ENCODE results near the gene ERGIC3. TPM values are rescaled to one million over a fixed set of nuclear protein-coding genes. Genes with fewer than 3 reads are reported as not detected.

ERGIC3 gene
- polyA plus RNA-seq, 1 donor (not counting 4 experiments of a cell fraction or from before 2014, with no cell fraction given), result 201 TPM

- H2AFZ ChIP-seq (ENCODE audit: control insufficient read depth, low read length), result no peak overlapping the region
- no peak for TF ChIP-seq CTCF (optimal IDR thresholded peaks at IDR 0.05 in 1 of 3, IDR thresholded peaks at IDR 0.05 in 1 of 3, conservative IDR thresholded peaks at IDR 0.05 in 1 of 3; ENCODE audit: extremely low read depth in 1 of 3, insufficient read depth in 2 of 3, low read length in 3 of 3)
- TF ChIP-seq EZH2 (IDR thresholded peaks at IDR 0.05; ENCODE audit: low read length), result no peak
Observed at GRCh38 chr20:35595901-35596300, 54.0 kb downstream of the ERGIC3 start.

DNA sequence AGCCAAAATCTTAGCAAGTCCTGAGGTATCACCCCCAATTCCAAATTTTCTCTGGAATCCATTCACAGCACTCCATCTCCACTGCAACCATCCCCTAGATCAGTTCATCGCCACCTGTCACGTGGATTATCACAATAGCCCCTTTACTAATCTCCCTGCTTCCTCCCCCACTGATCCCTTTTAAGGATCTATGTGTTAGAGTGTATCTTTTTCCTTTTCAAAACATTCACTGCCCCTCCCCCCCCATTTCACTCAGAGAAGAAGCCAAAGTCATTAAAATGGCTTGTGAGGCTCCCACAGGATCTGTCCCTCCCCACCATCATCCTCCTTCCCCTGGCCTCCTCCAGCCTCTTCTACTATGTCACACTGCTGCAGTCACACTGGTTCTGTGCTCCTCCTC lies 55.3 kb downstream of the ERGIC3 start:
- Histone ChIP-seq H3K79me2 (ENCODE audit: control insufficient read depth, insufficient read depth, low read length) (no peaks in the 10 kb centered on the region), H3K4me3 (ENCODE audit: control insufficient read depth in 2 of 3, extremely low read depth in 1 of 3, insufficient read depth in 2 of 3, low read depth in 1 of 3, low read length in 3 of 3) (no peak overlapping the region), H3K9ac (ENCODE audit: control insufficient read depth, extremely low read depth, insufficient read depth, low read length) (no peak overlapping the region), H3K27ac (ENCODE audit: control insufficient read depth, insufficient read depth, low read length) (no peak overlapping the region), H3K4me1 (ENCODE audit: control insufficient read depth, extremely low read depth, insufficient read depth, low read length) (peaks cover 15% of the 10 kb centered on the region), H3K4me2 (ENCODE audit: control insufficient read depth, extremely low read depth, insufficient read depth, low read depth, low read length) (no peak overlapping the region), H3K27me3 (ENCODE audit: control insufficient read depth, extremely low read depth, insufficient read depth, low read length) (peaks cover 46% of the 10 kb centered on the region), H3K9me1 (ENCODE audit: control insufficient read depth, extremely low read depth, insufficient read depth, low read length) (no peaks in the 10 kb centered on the region), H2AFZ (ENCODE audit: control insufficient read depth, low read length) (no peak overlapping the region), H3K36me3 (ENCODE audit: control insufficient read depth in 2 of 2, extremely low read depth in 1 of 2, insufficient read depth in 2 of 2, low read length in 2 of 2) (no peaks in the 10 kb centered on the region), H3K9me3 (ENCODE audit: control insufficient read depth, low read depth, low read length) (no peaks in the 10 kb centered on the region), H4K20me1 (ENCODE audit: control insufficient read depth, extremely low read depth, insufficient read depth, low read length) (no peaks in the 10 kb centered on the region)
- TF ChIP-seq CTCF (optimal IDR thresholded peaks at IDR 0.05 in 1 of 3, IDR thresholded peaks at IDR 0.05 in 1 of 3, conservative IDR thresholded peaks at IDR 0.05 in 1 of 3; ENCODE audit: extremely low read depth in 1 of 3, insufficient read depth in 2 of 3, low read length in 3 of 3), result no peak
- no peak for TF ChIP-seq EZH2 (IDR thresholded peaks at IDR 0.05; ENCODE audit: low read length)
- FAIRE-seq, result no peak
- dilution Hi-C loops (cut with MboI; ENCODE audit: extremely low pct_ligation_motif_present, low sequenced_read_pairs), result no loop called here
- no peak for DNase-seq (ENCODE audit: low read depth, low spot score)

More at GRCh38 chr20:35595901-35596300, 54.0 kb downstream of the ERGIC3 start:
- H3K27ac ChIP-seq (ENCODE audit: control insufficient read depth, insufficient read depth, low read length), result no peak overlapping the region
- no peak overlapping the region for H3K4me3 ChIP-seq (ENCODE audit: control insufficient read depth in 2 of 3, extremely low read depth in 1 of 3, insufficient read depth in 2 of 3, low read depth in 1 of 3, low read length in 3 of 3)
- H3K4me2 ChIP-seq (ENCODE audit: control insufficient read depth, extremely low read depth, insufficient read depth, low read depth, low read length), result no peak overlapping the region
- no peaks in the 10 kb centered on the region for H3K9me1 ChIP-seq (ENCODE audit: control insufficient read depth, extremely low read depth, insufficient read depth, low read length)
- H3K4me1 ChIP-seq (ENCODE audit: control insufficient read depth, extremely low read depth, insufficient read depth, low read length), result peaks cover 10% of the 10 kb centered on the region
- H4K20me1 ChIP-seq (ENCODE audit: control insufficient read depth, extremely low read depth, insufficient read depth, low read length), result no peaks in the 10 kb centered on the region
- no peak for FAIRE-seq
- peaks cover 36% of the 10 kb centered on the region for H3K27me3 ChIP-seq (ENCODE audit: control insufficient read depth, extremely low read depth, insufficient read depth, low read length)
- DNase-seq (ENCODE audit: low read depth, low spot score), result no peak
- no peaks in the 10 kb centered on the region for H3K36me3 ChIP-seq (ENCODE audit: control insufficient read depth in 2 of 2, extremely low read depth in 1 of 2, insufficient read depth in 2 of 2, low read length in 2 of 2)
- dilution Hi-C loops (cut with MboI; ENCODE audit: extremely low pct_ligation_motif_present, low sequenced_read_pairs), result no loop called here
- no peaks in the 10 kb centered on the region for H3K79me2 ChIP-seq (ENCODE audit: control insufficient read depth, insufficient read depth, low read length)
- H3K9me3 ChIP-seq (ENCODE audit: control insufficient read depth, low read depth, low read length), result no peaks in the 10 kb centered on the region
- no peak overlapping the region for H3K9ac ChIP-seq (ENCODE audit: control insufficient read depth, extremely low read depth, insufficient read depth, low read length)

Measured in keratinocyte (primary cell).